Endothelial cell of umbilical vein (primary cell): Measurements from ENCODE around the gene TNS1. TPM values are rescaled to one million over a fixed set of nuclear protein-coding genes. Genes with fewer than 3 reads are reported as not detected.
A peak's percentile ranks its signal among the peaks of the same experiment; 100 is the strongest.

ENCODE experiments used
- BruUV-seq: library from RNA; stranded (reverse); fragments of 400-500 nt; replicated peaks from 2 replicates; lab custom pipeline; 2021; lab: Mats Ljungman, UMichigan
- CTCF ChIA-PET: fragments of 300-600, 350-600 bp; sonication (Branson Sonifier 250); formaldehyde crosslinking; loops from one replicate; lab custom pipeline; 2021; ENCODE audit warnings: antibody characterized with exemption, inconsistent platforms; lab: Charles Lee
- POLR2A ChIA-PET: fragments of 300-600, 350-600 bp; sonication (Branson Sonifier 250); formaldehyde crosslinking; loops from one replicate; lab custom pipeline; 2021; ENCODE audit warnings: antibody characterized with exemption, inconsistent platforms; lab: Charles Lee
- DNase-seq: peaks from one replicate; pipeline ENCODE4 v3.0.0-alpha.2; 2011; ENCODE audit warnings: low read depth, low spot score
- FAIRE-seq: peaks from 2 replicates; lab custom pipeline; 2011; peaks lifted over from hg19 to GRCh38; lab: Jason Lieb, UNC
- H2AFZ ChIP-seq: 2 replicates; pipeline ENCODE4 v1.6.0; 2012; ENCODE audit warnings: low read depth, low read length, control low read depth, inconsistent platforms
- H3K27ac ChIP-seq: 2 replicates; pipeline ENCODE4 v1.5.1; 2011; ENCODE audit warnings: low read depth, mild to moderate bottlenecking, control low read depth, low read length, moderate library complexity; ENCODE audit not compliant: insufficient read depth
- H3K27me3 ChIP-seq, 2 experiments: 2 replicates each; pipeline versions ENCODE4 v1.6.0 to v1.6.1; 2011; ENCODE audit warnings: low read length in 2 of 2, mixed read lengths in 1 of 2; ENCODE audit not compliant: control insufficient read depth in 2 of 2, insufficient read depth in 2 of 2
- H3K36me3 ChIP-seq, 2 experiments: 2 replicates in 1 of 2; 3 replicates in 1 of 2; pipeline ENCODE4 v1.5.1; 2011; ENCODE audit warnings: low read length in 2 of 2, mild to moderate bottlenecking in 1 of 2, moderate library complexity in 1 of 2; ENCODE audit not compliant: control insufficient read depth in 2 of 2, insufficient read depth in 2 of 2; ENCODE audit errors: extremely low read depth in 1 of 2
- H3K4me1 ChIP-seq: 3 replicates; pipeline ENCODE4 v1.5.1; 2011; ENCODE audit warnings: mild to moderate bottlenecking, low read length; ENCODE audit not compliant: control insufficient read depth, insufficient read depth; ENCODE audit errors: extremely low read depth
- H3K4me2 ChIP-seq: 2 replicates; pipeline ENCODE4 v1.6.1; 2011; ENCODE audit warnings: low read length, control low read depth, mixed read lengths; ENCODE audit not compliant: insufficient read depth
- H3K4me3 ChIP-seq, 3 experiments: fragments of 200-600 bp in 1 of 3; sonication (generic), shearing (Covaris generic) in 1 of 3; replicated peaks in 1 of 3; 2 replicates each; pipeline ENCODE4 v1.5.1; 2011 to 2016; ENCODE audit warnings: control low read depth in 3 of 3, low read length in 3 of 3, mild to moderate bottlenecking in 2 of 3, inconsistent platforms in 1 of 3, low read depth in 1 of 3, moderate library complexity in 1 of 3; ENCODE audit not compliant: insufficient read depth in 1 of 3
- H3K79me2 ChIP-seq: 2 replicates; pipeline ENCODE4 v1.6.0; 2012; ENCODE audit warnings: low read length, inconsistent platforms; ENCODE audit not compliant: control insufficient read depth, insufficient read depth
- H3K9ac ChIP-seq: replicated peaks from 2 replicates; pipeline ENCODE3; 2011; ENCODE audit warnings: low read length, control low read depth; ENCODE audit not compliant: insufficient read depth; ENCODE audit errors: extremely low read depth
- H3K9me1 ChIP-seq: replicated peaks from 3 replicates; pipeline ENCODE4 v1.6.0; 2011; ENCODE audit warnings: mild to moderate bottlenecking, low read length; ENCODE audit not compliant: control insufficient read depth, insufficient read depth; ENCODE audit errors: extremely low read depth
- H3K9me3 ChIP-seq: replicated peaks from 2 replicates; pipeline ENCODE4 v1.5.1; 2012; ENCODE audit warnings: low read length, inconsistent platforms; ENCODE audit not compliant: control insufficient read depth, insufficient read depth
- H4K20me1 ChIP-seq: replicated peaks from 2 replicates; pipeline ENCODE3; 2011; ENCODE audit warnings: mild to moderate bottlenecking, low read length; ENCODE audit not compliant: control insufficient read depth, insufficient read depth; ENCODE audit errors: extremely low read depth
- EZH2 ChIP-seq: IDR thresholded peaks from 2 replicates; pipeline ENCODE4 v1.6.1; 2012; ENCODE audit warnings: borderline replicate concordance, low read depth, mild to moderate bottlenecking, moderate library complexity, low read length, inconsistent platforms; ENCODE audit not compliant: severe bottlenecking
- FOS ChIP-seq: IDR thresholded peaks from 2 replicates; pipeline ENCODE4 v1.6.1; 2011; ENCODE audit warnings: mild to moderate bottlenecking, low read length, moderate library complexity, borderline replicate concordance; ENCODE audit not compliant: insufficient read depth
- GATA2 ChIP-seq: IDR thresholded peaks from 2 replicates; pipeline ENCODE4 v1.7.0; 2011; ENCODE audit warnings: low read depth, mild to moderate bottlenecking, moderate library complexity, mixed read lengths, low read length; ENCODE audit not compliant: insufficient read length, insufficient read depth
- MAX ChIP-seq: IDR thresholded peaks from 2 replicates; pipeline ENCODE4 v1.6.1; 2011; ENCODE audit not compliant: insufficient read depth, insufficient read length
- POLR2A ChIP-seq: IDR thresholded peaks from 2 replicates; pipeline ENCODE4 v1.6.1; 2012; ENCODE audit warnings: low read depth, mild to moderate bottlenecking, control low read depth, low read length
- dilution Hi-C: fragments of 300-500 bp; cut with MboI; formaldehyde crosslinking; loops from one replicate; pipeline ENCODE4 v1.15.0; 2019; ENCODE audit warnings: low sequenced_read_pairs; ENCODE audit not compliant: extremely low pct_ligation_motif_present
- intact Hi-C: fragments of 100-400 bp; cut with micrococcal nuclease; formaldehyde crosslinking; loops from one replicate; pipeline ENCODE4 v1.10.0; 2022
- polyA plus RNA-seq, 4 experiments: library from polyadenylated mRNA; depleted of rRNA in 3 of 4; stranded (reverse) in 3 of 4; unstranded in 1 of 4; fragments of >200 nt; gene quantifications; 2 replicates each; pipeline versions ENCODE4 v1.2.1 to v1.2.3, GENCODE V29; 2011 to 2012; ENCODE audit warnings: missing spikeins in 1 of 4
- total RNA-seq: library from RNA; stranded (reverse); gene quantifications from 2 replicates; pipeline ENCODE4 v1.2.3, GENCODE V29; 2021

TNS1 gene
- total and polyA plus RNA-seq, 2 donors (not counting 3 experiments of a cell fraction or from before 2014, with no cell fraction given), result 11.0 to 52.1 TPM

- Histone ChIP-seq H3K4me1 (peaks cover 12% of the 10 kb centered on the region), H3K4me3 (no peak overlapping the region), H3K27ac (no peak overlapping the region), H4K20me1 (no peaks in the 10 kb centered on the region), H3K4me2 (no peak overlapping the region), H3K9ac (no peak overlapping the region), H3K36me3 (no peaks in the 10 kb centered on the region), H3K79me2 (no peaks in the 10 kb centered on the region), H3K9me1 (no peaks in the 10 kb centered on the region), H3K9me3 (no peaks in the 10 kb centered on the region), H3K27me3 (no peaks in the 10 kb centered on the region), H2AFZ (no peak overlapping the region)
- TF ChIP-seq EZH2, result no peak
- TF ChIP-seq FOS, result no peak
- no peak for TF ChIP-seq MAX
- TF ChIP-seq GATA2, result no peak
- intact Hi-C loops, result no loop called here
- dilution Hi-C loops, result no loop called here
- POLR2A ChIA-PET, result no interaction called here
- DNase-seq, result no peak
- CTCF ChIA-PET, result no interaction called here
- BruUV-seq, result no TSS peak
- peak; percentile 59 for FAIRE-seq
Observed at GRCh38 chr2:217911283-217912097, 91.3 kb downstream of the TNS1 start.

GRCh38 chr2:217910875-217911212 is 92.0 kb downstream of the TNS1 start:
- Histone ChIP-seq H3K9me3 (no peaks in the 10 kb centered on the region), H3K79me2 (no peaks in the 10 kb centered on the region), H3K27ac (no peak overlapping the region), H3K9me1 (no peaks in the 10 kb centered on the region), H2AFZ (no peak overlapping the region), H4K20me1 (no peaks in the 10 kb centered on the region), H3K4me2 (no peak overlapping the region), H3K36me3 (no peaks in the 10 kb centered on the region), H3K4me1 (peaks cover 12% of the 10 kb centered on the region), H3K4me3 (no peak overlapping the region), H3K27me3 (no peaks in the 10 kb centered on the region), H3K9ac (no peak overlapping the region)
- no TSS peak for BruUV-seq
- ChIA-PET POLR2A (no interaction called here), CTCF (interaction anchor here (1.1 kb wide), 1 partner anchor 12 kb away, joined by 3 read pairs; no protein-coding TSS in a partner anchor)
- dilution Hi-C loops (no loop called here), intact Hi-C loops (no loop called here)
- TF ChIP-seq MAX, result no peak
- no peak for TF ChIP-seq POLR2A
- no peak for DNase-seq
- peak; percentile 4 for FAIRE-seq
